IMR-90 (cell line): ENCODE results near the gene OSGIN1. TPM values are rescaled to one million over a fixed set of nuclear protein-coding genes. Genes with fewer than 3 reads are reported as not detected.

Source experiments
- ATAC-seq: fragments of 200-7000 bp; cut with Tn5 transposase; 2 replicates; pipeline ENCODE4 v1.9.1; 2020; ENCODE audit warnings: low read depth, mild to moderate bottlenecking, moderate library complexity
- BruUV-seq: library from RNA; stranded (reverse); fragments of 400-500 nt; replicated peaks from 2 replicates; lab custom pipeline; 2021; lab: Mats Ljungman, UMichigan
- CTCF ChIA-PET: fragments of 300-600 bp; formaldehyde crosslinking; extraction: SDS; loops from one replicate; lab custom pipeline; 2021; ENCODE audit warnings: antibody characterized with exemption; lab: Yijun Ruan, JAX
- POLR2A ChIA-PET: fragments of 300-600 bp; sonication (Branson Sonifier 250); formaldehyde crosslinking; loops from one replicate; lab custom pipeline; 2022; ENCODE audit warnings: antibody characterized with exemption; ENCODE audit not compliant: unreplicated experiment; lab: Charles Lee
- DNase-seq: peaks from one replicate; pipeline ENCODE4 v3.0.0; 2013
- H2AFZ ChIP-seq: replicated peaks from 2 replicates; pipeline ENCODE3; 2013; ENCODE audit warnings: low read length, mild to moderate bottlenecking; ENCODE audit not compliant: poor library complexity
- H2AK5ac ChIP-seq: 2 replicates; pipeline ENCODE4 v1.6.1; 2013; ENCODE audit warnings: low read depth, low read length, inconsistent platforms
- H2AK9ac ChIP-seq: replicated peaks from 2 replicates; pipeline ENCODE3; 2013; ENCODE audit warnings: mild to moderate bottlenecking, low read depth, low read length, moderate library complexity; ENCODE audit not compliant: poor library complexity
- H2BK120ac ChIP-seq: 2 replicates; pipeline ENCODE4 v1.6.1; 2013; ENCODE audit warnings: low read depth, low read length, inconsistent platforms
- H2BK15ac ChIP-seq: 3 replicates; pipeline ENCODE4 v1.6.1; 2013; ENCODE audit warnings: low read depth, low read length, inconsistent platforms
- H2BK20ac ChIP-seq: 2 replicates; pipeline ENCODE4 v1.6.1; 2013; ENCODE audit warnings: low read depth, mild to moderate bottlenecking, inconsistent platforms, low read length, moderate library complexity
- H2BK5ac ChIP-seq: 2 replicates; pipeline ENCODE4 v1.6.1; 2013; ENCODE audit warnings: mild to moderate bottlenecking, low read depth, low read length, inconsistent platforms; ENCODE audit not compliant: poor library complexity, severe bottlenecking
- H3K14ac ChIP-seq: replicated peaks from 2 replicates; pipeline ENCODE4 v1.6.1; 2013; ENCODE audit warnings: low read depth, low read length, inconsistent platforms
- H3K18ac ChIP-seq: 2 replicates; pipeline ENCODE4 v1.6.1; 2013; ENCODE audit warnings: low read depth, low read length, control low read depth
- H3K23ac ChIP-seq: 2 replicates; pipeline ENCODE4 v1.6.1; 2013; ENCODE audit warnings: low read depth, low read length, inconsistent platforms
- H3K27ac ChIP-seq: 2 replicates; pipeline ENCODE4 v1.5.1; 2013; ENCODE audit warnings: mild to moderate bottlenecking, control low read depth, low read length; ENCODE audit not compliant: insufficient read depth
- H3K27me3 ChIP-seq: 2 replicates; pipeline ENCODE4 v1.6.1; 2013; ENCODE audit warnings: low read length; ENCODE audit not compliant: control insufficient read depth, insufficient read depth
- H3K36me3 ChIP-seq: 2 replicates; pipeline ENCODE4 v1.6.1; 2013; ENCODE audit warnings: low read length, mixed read lengths; ENCODE audit not compliant: control insufficient read depth, insufficient read depth
- H3K4ac ChIP-seq: 2 replicates; pipeline ENCODE4 v1.6.1; 2013; ENCODE audit warnings: low read depth, low read length, inconsistent platforms
- H3K4me1 ChIP-seq: 2 replicates; pipeline ENCODE4 v1.6.1; 2013; ENCODE audit warnings: low read length, mixed read lengths; ENCODE audit not compliant: control insufficient read depth, insufficient read depth
- H3K4me2 ChIP-seq: 2 replicates; pipeline ENCODE4 v1.6.1; 2013; ENCODE audit warnings: low read depth, mild to moderate bottlenecking, control low read depth, low read length, moderate library complexity
- H3K4me3 ChIP-seq: 2 replicates; pipeline ENCODE4 v1.5.1; 2013; ENCODE audit warnings: low read depth, mild to moderate bottlenecking, control low read depth, low read length, moderate library complexity; ENCODE audit not compliant: insufficient read depth
- H3K56ac ChIP-seq: 2 replicates; pipeline ENCODE4 v1.6.1; 2013; ENCODE audit warnings: low read length, inconsistent platforms; ENCODE audit not compliant: insufficient read depth; ENCODE audit errors: extremely low read depth
- H3K79me1 ChIP-seq, 2 experiments: 2 replicates each; pipeline ENCODE4 v1.6.1; 2013; ENCODE audit warnings: low read length in 2 of 2, inconsistent platforms in 1 of 2, low read depth in 1 of 2
- H3K9ac ChIP-seq: 2 replicates; pipeline ENCODE4 v1.6.1; 2013; ENCODE audit warnings: low read depth, low read length, control low read depth
- H3K9me1 ChIP-seq: 2 replicates; pipeline ENCODE4 v1.6.1; 2013; ENCODE audit warnings: low read length, inconsistent platforms; ENCODE audit not compliant: insufficient read depth
- H3K9me3 ChIP-seq: 2 replicates; pipeline ENCODE4 v1.6.1; 2013; ENCODE audit warnings: low read length; ENCODE audit not compliant: control insufficient read depth, insufficient read depth
- H4K20me1 ChIP-seq: 2 replicates; pipeline ENCODE4 v1.6.1; 2013; ENCODE audit warnings: low read length, inconsistent platforms; ENCODE audit not compliant: insufficient read depth
- H4K5ac ChIP-seq: 2 replicates; pipeline ENCODE4 v1.6.1; 2013; ENCODE audit warnings: mild to moderate bottlenecking, low read depth, low read length, control low read depth
- H4K8ac ChIP-seq, 2 experiments: 2 replicates each; pipeline ENCODE4 v1.6.1; 2013; ENCODE audit warnings: low read depth in 2 of 2, low read length in 2 of 2, control low read depth in 1 of 2, inconsistent platforms in 1 of 2
- H4K91ac ChIP-seq: 2 replicates; pipeline ENCODE4 v1.6.1; 2013; ENCODE audit warnings: low read depth, low read length, inconsistent platforms; ENCODE audit not compliant: insufficient read depth
- BHLHE40 ChIP-seq: fragments of 150-350 bp; IDR thresholded peaks from 2 replicates; pipeline ENCODE4 v1.6.1; 2016; ENCODE audit warnings: mild to moderate bottlenecking, low read depth, low read length
- CHD1 ChIP-seq: IDR thresholded peaks from 2 replicates; pipeline ENCODE4 v1.6.1; 2012; ENCODE audit warnings: low read depth, low read length, improper control_type of control experiment
- CTCF ChIP-seq: conservative IDR thresholded peaks from 2 replicates; pipeline ENCODE4 v1.5.1; 2012; ENCODE audit warnings: mild to moderate bottlenecking, low read depth, low read length, improper control_type of control experiment
- ELK1 ChIP-seq: fragments of 150-350 bp; IDR thresholded peaks from 2 replicates; pipeline ENCODE4 v1.6.1; 2016; ENCODE audit warnings: low read depth, mild to moderate bottlenecking, low read length, moderate library complexity, borderline replicate concordance
- FOS ChIP-seq: fragments of 150-350 bp; IDR thresholded peaks from 2 replicates; pipeline ENCODE4 v1.6.1; 2016; ENCODE audit warnings: low read depth, low read length
- MAZ ChIP-seq: IDR thresholded peaks from 2 replicates; pipeline ENCODE4 v1.6.1; 2012; ENCODE audit warnings: low read depth, mild to moderate bottlenecking, low read length, improper control_type of control experiment, moderate library complexity, borderline replicate concordance
- NFE2L2 ChIP-seq: fragments of 150-350 bp; IDR thresholded peaks from 2 replicates; pipeline ENCODE4 v1.6.1; 2016; ENCODE audit warnings: low read depth, mild to moderate bottlenecking, low read length
- POLR2A ChIP-seq: IDR thresholded peaks from 2 replicates; pipeline ENCODE4 v1.6.1; 2012; ENCODE audit warnings: mild to moderate bottlenecking, low read depth, low read length
- RAD21 ChIP-seq: IDR thresholded peaks from 2 replicates; pipeline ENCODE4 v1.6.1; 2012; ENCODE audit warnings: low read length, improper control_type of control experiment
- RFX5 ChIP-seq: IDR thresholded peaks from 2 replicates; pipeline ENCODE4 v1.8.0; 2012; ENCODE audit warnings: low read depth, mild to moderate bottlenecking, low read length, moderate library complexity
- WGBS, 2 experiments: methylation state at CpG; one replicate each; pipeline versions ENCODE4 v1.1.5 to v1.1.7; 2013; ENCODE audit warnings: missing lambda C conversion rate in 2 of 2; ENCODE audit not compliant: insufficient read length in 1 of 2; ENCODE audit errors: extremely low coverage in 2 of 2; 5-methylcytosine and 5-hydroxymethylcytosine counted together
- dilution Hi-C: fragments of 300-500 bp; cut with HindIII; formaldehyde crosslinking; loops from one replicate; pipeline ENCODE4 v1.14.3; 2018; ENCODE audit warnings: low sequenced_read_pairs; ENCODE audit not compliant: unreplicated experiment
- in situ Hi-C: fragments of 300-500 bp; cut with MboI; formaldehyde crosslinking; loops from 3 replicates; pipeline ENCODE4 v1.14.3; 2019; ENCODE audit warnings: low sequenced_read_pairs, inconsistent platforms, mixed read lengths
- intact Hi-C: fragments of 100-400 bp; cut with micrococcal nuclease; formaldehyde crosslinking; loops from 2 replicates; pipeline ENCODE4 v1.10.0; 2022
- polyA plus RNA-seq, 3 experiments: library from polyadenylated mRNA; depleted of rRNA; stranded (reverse); fragments of >200 nt; gene quantifications; 2 replicates each; pipeline ENCODE4 v1.2.3, GENCODE V29; 2012; ENCODE audit warnings: low replicate concordance in 1 of 3
- total RNA-seq: library from RNA; depleted of rRNA; stranded (reverse); fragments of >200 nt; gene quantifications from 2 replicates; pipeline ENCODE4 v1.2.3, GENCODE V29; 2012

Gene OSGIN1
- total and polyA plus RNA-seq, 2 of the 4 experiments (the other 2 are of a cell fraction): 0.90 to 6.4 TPM

GRCh38 chr16:83945587-83945986, 7.5 kb upstream of the OSGIN1 start:
- no peak overlapping the region for H2BK5ac ChIP-seq
- H3K79me1 ChIP-seq: no peaks in the 10 kb centered on the region
- H2AFZ ChIP-seq: no peak overlapping the region
- 85% methylated on average over 4 of the region's 10 CpGs; no CpG with 5 or more reads in 1 of the 2 experiments for WGBS, 2 experiments
- no peak overlapping the region for H3K27ac ChIP-seq
- no peaks in the 10 kb centered on the region for H3K9me3 ChIP-seq
- no TSS peak for BruUV-seq
- H4K20me1 ChIP-seq: no peaks in the 10 kb centered on the region
- no peak overlapping the region for H3K4me2 ChIP-seq
- no peaks in the 10 kb centered on the region for H3K36me3 ChIP-seq
- H3K4me1 ChIP-seq: no peaks in the 10 kb centered on the region
- no peak overlapping the region for H3K9ac ChIP-seq
- no peak overlapping the region for H2AK9ac ChIP-seq
- no peak overlapping the region for H4K91ac ChIP-seq
- no peak overlapping the region for H3K56ac ChIP-seq
- H3K4ac ChIP-seq: no peak overlapping the region
- POLR2A ChIA-PET: no interaction called here
- dilution Hi-C loops: no loop called here
- H3K27me3 ChIP-seq: no peaks in the 10 kb centered on the region
- DNase-seq (no peak), ATAC-seq (no peak)
- no peak overlapping the region for H2BK120ac ChIP-seq
- H3K14ac ChIP-seq: no peak overlapping the region
- no peak overlapping the region for H4K5ac ChIP-seq
- in situ Hi-C loops: no loop called here
- no peak overlapping the region for H4K8ac ChIP-seq
- no peak overlapping the region for H2BK20ac ChIP-seq
- CTCF ChIA-PET: no interaction called here
- H3K18ac ChIP-seq: no peak overlapping the region
- no peak overlapping the region for H3K23ac ChIP-seq
- peaks cover 3% of the 10 kb centered on the region for H3K9me1 ChIP-seq
- no peak for TF ChIP-seq RAD21
- TF ChIP-seq POLR2A: no peak
- no peak for TF ChIP-seq BHLHE40
- TF ChIP-seq FOS: no peak
- TF ChIP-seq ELK1: no peak
- TF ChIP-seq RFX5: no peak
- TF ChIP-seq CHD1: no peak
- TF ChIP-seq MAZ: no peak
- no peak for TF ChIP-seq CTCF
- no peak for TF ChIP-seq NFE2L2
- H3K4me3 ChIP-seq: no peak overlapping the region
- no peak overlapping the region for H2BK15ac ChIP-seq
- H2AK5ac ChIP-seq: no peak overlapping the region
- intact Hi-C loops: no loop called here
